Endodermal cell (in vitro differentiated cells): ENCODE measurements around the gene TVP23B. TPM values are rescaled to one million over a fixed set of nuclear protein-coding genes. Genes with fewer than 3 reads are reported as not detected.
"Not testable (repeated sequence)": the region's sequence is repeated elsewhere in the genome, so short reads cannot be mapped to it uniquely, and the experiment has no call there.

Experiments used
- DNase-seq: peaks from one replicate; pipeline ENCODE4 v3.0.0-alpha.2; 2017
- H3K27ac ChIP-seq: 2 replicates; pipeline ENCODE4 v1.5.1; 2013; ENCODE audit warnings: mild to moderate bottlenecking, low read depth, low read length, moderate library complexity
- H3K27me3 ChIP-seq: 2 replicates; pipeline ENCODE4 v1.6.1; 2013; ENCODE audit warnings: mild to moderate bottlenecking, low read length, moderate library complexity; ENCODE audit not compliant: insufficient read depth, control insufficient read depth, poor library complexity, severe bottlenecking
- H3K36me3 ChIP-seq: 2 replicates; pipeline ENCODE4 v1.7.0; 2013; ENCODE audit warnings: mild to moderate bottlenecking, low read length, moderate library complexity; ENCODE audit not compliant: control insufficient read depth, insufficient read depth
- H3K4me1 ChIP-seq: one replicate; pipeline ENCODE4 v1.7.0; 2013; ENCODE audit warnings: low read length; ENCODE audit not compliant: control insufficient read depth, insufficient read depth
- H3K4me3 ChIP-seq: 2 replicates; pipeline ENCODE4 v1.5.1; 2013; ENCODE audit warnings: mild to moderate bottlenecking, low read length, moderate library complexity
- H3K9ac ChIP-seq: 2 replicates; pipeline ENCODE4 v1.6.1; 2013; ENCODE audit warnings: mild to moderate bottlenecking, low read length, moderate library complexity; ENCODE audit not compliant: poor library complexity, severe bottlenecking; ENCODE audit errors: extremely low read depth
- H3K9me3 ChIP-seq: 2 replicates; pipeline ENCODE4 v1.6.1; 2013; ENCODE audit warnings: mild to moderate bottlenecking, low read length, moderate library complexity; ENCODE audit not compliant: control insufficient read depth
- H3K27ac Mint-ChIP-seq: 2 replicates; pipeline ENCODE4 v1.8.0; 2020; ENCODE audit warnings: mixed read lengths
- H3K27me3 Mint-ChIP-seq: 2 replicates; pipeline ENCODE4 v1.8.0; 2021; ENCODE audit warnings: mild to moderate bottlenecking, mixed read lengths; ENCODE audit not compliant: insufficient read depth
- H3K36me3 Mint-ChIP-seq: 2 replicates; pipeline ENCODE4 v1.8.0; 2020; ENCODE audit warnings: low read depth, mixed read lengths
- H3K4me1 Mint-ChIP-seq: 2 replicates; pipeline ENCODE4 v1.8.0; 2020; ENCODE audit warnings: mixed read lengths
- H3K4me3 Mint-ChIP-seq: 2 replicates; pipeline ENCODE4 v1.8.0; 2020; ENCODE audit warnings: mild to moderate bottlenecking, moderate library complexity, mixed read lengths
- H3K9me3 Mint-ChIP-seq: 2 replicates; pipeline ENCODE4 v1.8.0; 2020; ENCODE audit warnings: mild to moderate bottlenecking, mixed read lengths
- CTCF ChIP-seq: fragments of 200-600 bp; sonication (generic); conservative IDR thresholded peaks from 2 replicates; pipeline ENCODE4 v1.5.0; 2021; ENCODE audit warnings: antibody characterized with exemption, mild to moderate bottlenecking
- WGBS, 2 experiments: methylation state at CpG; one replicate each; pipeline versions ENCODE4 v1.1.5 to v1.1.7; 2013; ENCODE audit warnings: missing lambda C conversion rate in 2 of 2, mixed read lengths in 1 of 2; ENCODE audit not compliant: insufficient coverage in 1 of 2, insufficient read length in 1 of 2; 5-methylcytosine and 5-hydroxymethylcytosine counted together
- total RNA-seq, 2 donors: library from RNA; stranded (reverse); fragmentation: NEBNext Ultra II Directional in 1 of 2; extraction: Animal tissue kit (Norgen Biotek cat#: 25700) in 1 of 2; gene quantifications; 2 replicates in 1 of 2; 3 replicates in 1 of 2; pipeline ENCODE4 v1.2.1, GENCODE V29; 2021

The TVP23B gene
- total RNA-seq, 2 donors from 2014 or later, result 28.1 to 39.7 TPM

- H3K27ac Mint-ChIP-seq, result peak overlapping the region; percentile 90
- H3K27me3 ChIP-seq, H3K4me1 ChIP-seq, H3K9me3 ChIP-seq, H3K4me3 Mint-ChIP-seq, H3K36me3 ChIP-seq, H3K4me1 Mint-ChIP-seq, H3K27me3 Mint-ChIP-seq, H3K4me3 ChIP-seq, H3K9ac ChIP-seq, H3K36me3 Mint-ChIP-seq, H3K9me3 Mint-ChIP-seq, DNase-seq, H3K27ac ChIP-seq: not testable (repeated sequence)
- WGBS, 2 experiments, result 79 to 100% methylated on average over 1 to 3 of the region's 3 CpGs
Observed at GRCh38 chr17:18815924-18816323, 34.9 kb downstream of the TVP23B start.

GRCh38 chr17:18816489-18817371 lies 35.7 kb downstream of the TVP23B start:
- not testable (repeated sequence) for H3K36me3 ChIP-seq, H3K4me1 ChIP-seq, H3K9me3 ChIP-seq, H3K27me3 Mint-ChIP-seq, H3K9me3 Mint-ChIP-seq, H3K9ac ChIP-seq, H3K4me1 Mint-ChIP-seq, H3K4me3 ChIP-seq, H3K4me3 Mint-ChIP-seq, H3K27me3 ChIP-seq, H3K36me3 Mint-ChIP-seq, H3K27ac ChIP-seq
- 42 to 60% methylated on average over 3 to 6 of the region's 9 CpGs for WGBS, 2 experiments
- H3K27ac Mint-ChIP-seq, result peak overlapping the region; percentile 90
- peak; percentile 82 for TF ChIP-seq CTCF
- DNase-seq, result peak; percentile 79

- H3K36me3 Mint-ChIP-seq, H3K4me1 Mint-ChIP-seq, H3K27me3 Mint-ChIP-seq, H3K9me3 Mint-ChIP-seq, H3K9ac ChIP-seq, H3K9me3 ChIP-seq, H3K27ac Mint-ChIP-seq, H3K4me1 ChIP-seq, H3K27ac ChIP-seq, H3K27me3 ChIP-seq, DNase-seq, H3K36me3 ChIP-seq, H3K4me3 Mint-ChIP-seq, H3K4me3 ChIP-seq: not testable (repeated sequence)
- WGBS, 2 experiments, result no CpG with 5 or more reads among the region's 3 CpGs
Observed at GRCh38 chr17:18821430-18821829, 40.4 kb downstream of the TVP23B start.

- H3K9me3 Mint-ChIP-seq, H3K36me3 Mint-ChIP-seq: not testable (repeated sequence)
- WGBS, 2 experiments, result no CpG with 5 or more reads among the region's 1 CpG
Observed at GRCh38 chr17:18827613-18828012, 46.6 kb downstream of the TVP23B start.

More at GRCh38 chr17:18827613-18828012, 46.6 kb downstream of the TVP23B start:
- H3K9ac ChIP-seq, H3K4me1 ChIP-seq, DNase-seq, H3K4me3 ChIP-seq, H3K27me3 Mint-ChIP-seq, H3K36me3 ChIP-seq, H3K27ac Mint-ChIP-seq, H3K4me3 Mint-ChIP-seq, H3K9me3 ChIP-seq, H3K27me3 ChIP-seq, H3K4me1 Mint-ChIP-seq, H3K27ac ChIP-seq: not testable (repeated sequence)
